ENCODE results near the gene KXD1. TPM values are rescaled to one million over a fixed set of nuclear protein-coding genes. Genes with fewer than 3 reads are reported as not detected.

The KXD1 gene
- total RNA-seq (100 to 1,000 TPM in 2 of 5 donors, 10 to 100 TPM in 3; 30.8 to 513 (median 55.4) TPM), polyA plus RNA-seq (100 to 1,000 TPM in 1 of 3 donors, 10 to 100 TPM in 2; 71.0 to 131 (median 84.5) TPM)
- long read RNA-seq, donor 1, transcript KXD1-201 (5 exons, 1,426 nt) = major isoform, 13 of 15 reads
- long read RNA-seq, donor 1, partial matches to known transcripts = 0 of 15 reads
- long read RNA-seq, donor 1, other reads (novel, unspliced or antisense) = 0 of 15 reads
- long read RNA-seq, donor 2, transcript KXD1-201 (5 exons, 1,426 nt) = major isoform, 6 of 11 reads
- long read RNA-seq, donor 2, partial matches to known transcripts = 0 of 11 reads
- long read RNA-seq, donor 2, other reads (novel, unspliced or antisense) = 0 of 11 reads
- long read RNA-seq, donor 3, transcript KXD1-201 (5 exons, 1,426 nt) = major isoform, 5 of 5 reads
- long read RNA-seq, donor 3, partial matches to known transcripts = 0 of 5 reads
- long read RNA-seq, donor 3, other reads (novel, unspliced or antisense) = 0 of 5 reads
- long read RNA-seq, donor 4, partial matches to known transcripts = 0 of 2 reads
- long read RNA-seq, donor 4, other reads (novel, unspliced or antisense) = 0 of 2 reads
- long read RNA-seq, donor 5, transcript KXD1-205 (4 exons, 686 nt) = minor isoform, 6 of 45 reads
- long read RNA-seq, donor 5, transcript KXD1-201 (5 exons, 1,426 nt) = major isoform, 12 of 45 reads
- long read RNA-seq, donor 5, partial matches to known transcripts = 24 of 45 reads
- long read RNA-seq, donor 5, other reads (novel, unspliced or antisense) = 0 of 45 reads
- long read RNA-seq, donor 6, transcript KXD1-205 (4 exons, 686 nt) = minor isoform, 8 of 78 reads
- long read RNA-seq, donor 6, transcript KXD1-201 (5 exons, 1,426 nt) = major isoform, 28 of 78 reads
- long read RNA-seq, donor 6, partial matches to known transcripts = 34 of 78 reads
- long read RNA-seq, donor 6, other reads (novel, unspliced or antisense) = 0 of 78 reads
- long read RNA-seq, donor 7, transcript KXD1-201 (5 exons, 1,426 nt) = major isoform, 22 of 47 reads
- long read RNA-seq, donor 7, partial matches to known transcripts = 22 of 47 reads
- long read RNA-seq, donor 7, other reads (novel, unspliced or antisense) = 0 of 47 reads
- long read RNA-seq, donor 8, transcript KXD1-201 (5 exons, 1,426 nt) = major isoform, 12 of 33 reads
- long read RNA-seq, donor 8, partial matches to known transcripts = 17 of 33 reads
- long read RNA-seq, donor 8, other reads (novel, unspliced or antisense) = 0 of 33 reads
- long read RNA-seq, donor 9, transcript KXD1-201 (5 exons, 1,426 nt) = major isoform, 15 of 52 reads
- long read RNA-seq, donor 9, partial matches to known transcripts = 31 of 52 reads
- long read RNA-seq, donor 9, other reads (novel, unspliced or antisense) = 0 of 52 reads
- long read RNA-seq, donor 10, transcript KXD1-201 (5 exons, 1,426 nt) = major isoform, 7 of 11 reads
- long read RNA-seq, donor 10, partial matches to known transcripts = 0 of 11 reads
- long read RNA-seq, donor 10, other reads (novel, unspliced or antisense) = 0 of 11 reads

GRCh38 chr19:18557411-18558201, at the start of gene KXD1:
Gene KXD1, plus strand, starts transcription at chr19:18557870. Its CDS starts 4,187 bp downstream, at chr19:18562057.
- no peaks in the 10 kb centered on the region for H3K9me3 ChIP-seq
- H3K4me3 ChIP-seq = peak within 1 kb of the TSS; percentile 60 to 90 (median 83)
- TF ChIP-seq CTCF (IDR thresholded peaks at IDR 0.05) (no peak), EP300 (IDR thresholded peaks at IDR 0.05) (no peak), POLR2AphosphoS5 (IDR thresholded peaks at IDR 0.05) (peak; percentile 97 to 99 (median 97)), POLR2A (IDR thresholded peaks at IDR 0.05) (peak in 1 of 4 donors; percentile 54)
- H3K4me1 ChIP-seq = peaks cover 12 to 35% (median 17%) of the 10 kb centered on the region in 4 donors
- H3K36me3 ChIP-seq = peaks cover 2 to 17% (median 11%) of the 10 kb centered on the region in 4 donors
- 1 to 3% (median 1%) methylated on average over 19 to 58 of the region's 58 CpGs for WGBS, 5 donors
- intact Hi-C loops (cut with DNase I; ENCODE audit: low total_unique reads) = no loop called here
- DNase-seq = peak; percentile 99
- H3K27me3 ChIP-seq = no peaks in the 10 kb centered on the region
- H3K27ac ChIP-seq = peak within 1 kb of the TSS; percentile 91 to 99 (median 98)

- DNase-seq = no peak
- Histone ChIP-seq H3K4me1 (peaks cover 55 to 97% (median 83%) of the 10 kb centered on the region in 4 donors), H3K36me3 (no peaks in the 10 kb centered on the region), H3K27me3 (no peaks in the 10 kb centered on the region), H3K4me3 (no peak overlapping the region), H3K9me3 (no peaks in the 10 kb centered on the region), H3K27ac (peak overlapping the region in 2 of 5 donors; percentile 54 to 70)
- no peak for TF ChIP-seq POLR2A (IDR thresholded peaks at IDR 0.05)
- TF ChIP-seq POLR2AphosphoS5 (IDR thresholded peaks at IDR 0.05) = no peak
- no peak for TF ChIP-seq CTCF (IDR thresholded peaks at IDR 0.05)
- no peak for TF ChIP-seq EP300 (IDR thresholded peaks at IDR 0.05)
- intact Hi-C loops (cut with DNase I; ENCODE audit: low total_unique reads) = no loop called here
- WGBS, 5 donors = 74 to 98% (median 94%) methylated on average over 5 to 7 of the region's 7 CpGs
These were observed 49.1 kb upstream of the KXD1 start for GRCh38 chr19:18508585-18508984.

GRCh38 chr19:18510216-18510615, 47.5 kb upstream of the KXD1 start:
- DNase-seq = no peak
- Histone ChIP-seq H3K27ac (peak overlapping the region in 1 of 5 donors; percentile 18), H3K4me3 (no peak overlapping the region), H3K9me3 (no peaks in the 10 kb centered on the region), H3K36me3 (no peaks in the 10 kb centered on the region), H3K27me3 (no peaks in the 10 kb centered on the region), H3K4me1 (peaks cover 45 to 97% (median 83%) of the 10 kb centered on the region in 4 donors)
- intact Hi-C loops (cut with DNase I; ENCODE audit: low total_unique reads) = no loop called here
- WGBS, 5 donors = 89 to 96% (median 93%) methylated on average over 7 to 8 of the region's 8 CpGs
- TF ChIP-seq POLR2AphosphoS5 (IDR thresholded peaks at IDR 0.05) = no peak
- TF ChIP-seq POLR2A (IDR thresholded peaks at IDR 0.05) = no peak
- no peak for TF ChIP-seq EP300 (IDR thresholded peaks at IDR 0.05)

- H3K36me3 ChIP-seq = no peaks in the 10 kb centered on the region
- peak overlapping the region in 3 of 5 donors; percentile 58 to 84 (median 69) for H3K27ac ChIP-seq
- no peaks in the 10 kb centered on the region for H3K27me3 ChIP-seq
- intact Hi-C loops (cut with DNase I; ENCODE audit: low total_unique reads) = no loop called here
- WGBS, 5 donors = 64 to 74% (median 68%) methylated on average over 11 of the region's 11 CpGs
- H3K9me3 ChIP-seq = no peaks in the 10 kb centered on the region
- no peak for DNase-seq
- H3K4me3 ChIP-seq = no peak overlapping the region
- TF ChIP-seq POLR2AphosphoS5 (IDR thresholded peaks at IDR 0.05) (no peak), EP300 (IDR thresholded peaks at IDR 0.05) (no peak), CTCF (IDR thresholded peaks at IDR 0.05) (no peak), POLR2A (IDR thresholded peaks at IDR 0.05) (no peak)
- peaks cover 25 to 97% (median 73%) of the 10 kb centered on the region in 4 donors for H3K4me1 ChIP-seq
These were observed 43.8 kb upstream of the KXD1 start for GRCh38 chr19:18513868-18514267.
